Measurements from ENCODE around the gene RHBDD2.

The RHBDD2 gene

GRCh38 chr7:75920431-75921161 is 41.8 kb downstream of the RHBDD2 start:
- DNase-seq: no peak

GRCh38 chr7:75921479-75921878 is 42.6 kb downstream of the RHBDD2 start:
- DNase-seq: no peak

- no peak for DNase-seq
These were observed 44.3 kb downstream of the RHBDD2 start for GRCh38 chr7:75922966-75923603.

DNA sequence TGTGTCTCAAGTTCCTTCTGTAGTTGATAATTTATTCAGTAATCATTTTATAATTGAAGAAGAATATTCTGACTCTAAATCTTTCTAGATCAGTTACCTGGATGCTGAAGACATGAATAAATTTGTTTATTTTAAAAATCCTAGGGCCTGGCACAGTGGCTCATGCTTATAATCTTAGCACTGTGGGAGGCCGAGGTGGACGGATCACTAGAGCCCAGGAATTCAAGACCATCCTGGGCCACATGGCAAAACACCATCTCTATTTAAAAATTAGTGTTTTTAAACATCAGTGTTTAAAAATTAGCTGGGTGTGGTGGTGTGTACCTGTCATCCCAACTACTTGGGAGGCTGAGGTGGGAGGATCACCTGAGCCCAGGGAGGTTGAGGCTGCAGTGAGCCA is 45.4 kb downstream of the RHBDD2 start:
- DNase-seq: no peak

DNA sequence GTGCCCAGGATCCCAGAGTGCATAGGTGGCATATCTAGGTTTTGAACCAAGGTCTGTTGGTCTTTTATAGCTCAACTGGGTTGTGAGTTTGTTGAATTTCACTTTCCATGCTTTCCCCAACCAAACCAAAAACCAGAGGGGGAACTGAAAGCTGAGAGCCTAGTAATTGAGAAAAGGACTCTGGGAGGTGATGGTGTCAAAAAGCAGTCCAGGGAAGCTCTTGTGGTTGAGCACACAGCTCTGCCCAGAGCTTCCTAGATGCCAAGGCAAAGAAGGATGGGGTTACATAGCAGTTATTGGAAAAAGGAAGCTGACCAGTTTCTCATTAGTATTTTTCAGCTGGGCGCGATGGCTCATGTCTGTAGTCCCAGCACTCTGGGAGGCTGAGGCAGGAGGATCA is 46.1 kb downstream of the RHBDD2 start:
- no peak for DNase-seq

GRCh38 chr7:75925717-75926435 is 47.0 kb downstream of the RHBDD2 start:
- DNase-seq: no peak

DNA sequence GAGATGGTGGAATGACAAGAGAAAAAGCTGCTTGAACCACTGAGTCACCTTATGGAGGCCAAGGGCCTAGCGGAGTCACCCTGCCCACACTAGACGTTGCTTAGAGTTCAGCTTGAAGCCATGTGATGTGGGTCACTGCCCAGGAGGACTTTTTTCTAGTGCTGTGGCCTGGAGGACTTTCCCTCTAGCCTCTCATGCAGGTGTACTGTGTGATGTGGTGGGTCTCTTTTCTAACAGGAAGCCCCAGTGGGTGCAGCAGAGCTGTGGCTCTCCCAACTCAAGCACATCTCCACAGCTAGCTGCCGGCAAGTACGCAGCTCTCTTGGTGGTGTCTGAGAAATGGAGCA is 49.7 kb downstream of the RHBDD2 start:
- DNase-seq: no peak

DNA sequence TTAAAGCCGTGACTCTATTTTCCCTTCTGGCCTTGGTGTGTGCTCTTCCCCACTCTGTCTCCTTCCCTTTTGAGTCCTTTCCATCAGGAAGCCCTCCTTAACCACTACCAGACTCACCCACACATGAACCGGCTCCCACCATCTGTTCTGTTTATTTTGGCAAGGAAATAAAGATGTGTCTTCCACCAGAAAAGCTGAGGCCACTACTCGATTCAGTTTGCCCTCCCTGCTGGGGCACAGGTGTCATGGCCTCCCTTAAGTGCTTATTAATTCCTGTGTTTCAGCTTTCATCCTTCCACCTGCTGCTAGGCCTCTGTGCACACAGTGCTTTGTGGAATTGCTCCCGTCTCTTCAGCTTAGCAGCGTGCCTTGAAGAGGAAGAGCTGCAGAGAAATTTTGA is 52.8 kb downstream of the RHBDD2 start:
- DNase-seq: no peak

- no peak for DNase-seq
These were observed 59.3 kb downstream of the RHBDD2 start for GRCh38 chr7:75937958-75938786.
